Measurements from ENCODE around the gene ILDR1.

- TF ChIP-seq CTCF (IDR thresholded peaks at IDR 0.05) (no peak), EZH2 (IDR thresholded peaks at IDR 0.05) (no peak), EZH2phosphoT487 (IDR thresholded peaks at IDR 0.05) (no peak)
Observed at GRCh38 chr3:122023335-122023910, 1.4 kb upstream of the ILDR1 start.
